GM23338 (cell line): ENCODE data around the gene CYCS. TPM values are rescaled to one million over a fixed set of nuclear protein-coding genes. Genes with fewer than 3 reads are reported as not detected.

Experiments
- ATAC-seq: fragments of 200-7000 bp; cut with Tn5 transposase; 3 replicates; pipeline ENCODE4 v1.9.1; 2020
- DNase-seq: peaks from one replicate; pipeline ENCODE4 v3.0.0-alpha.2; 2015; ENCODE audit warnings: low spot score
- H2AFZ ChIP-seq: fragments of 200-600 bp; sonication (generic); 2 replicates; pipeline ENCODE4 v1.8.0; 2016; ENCODE audit warnings: antibody characterized with exemption, mild to moderate bottlenecking, moderate library complexity
- H3F3A ChIP-seq: fragments of 200-600 bp; sonication (generic); replicated peaks from 2 replicates; pipeline ENCODE4 v1.8.0; 2017; ENCODE audit warnings: antibody characterized with exemption, mixed run types, low read depth
- H3K27ac ChIP-seq: fragments of 200-600 bp; sonication (generic); 2 replicates; pipeline ENCODE4 v1.6.1; 2016; ENCODE audit warnings: low read depth
- H3K27me3 ChIP-seq: fragments of 200-600 bp; sonication (generic); 2 replicates; pipeline ENCODE4 v1.8.0; 2016; ENCODE audit warnings: mild to moderate bottlenecking, mixed run types, moderate library complexity; ENCODE audit not compliant: insufficient read depth
- H3K36me3 ChIP-seq: fragments of 200-600 bp; sonication (generic); 2 replicates; pipeline ENCODE4 v1.8.0; 2016; ENCODE audit warnings: mild to moderate bottlenecking; ENCODE audit not compliant: insufficient read depth
- H3K4me1 ChIP-seq: fragments of 200-600 bp; sonication (generic); 2 replicates; pipeline ENCODE4 v1.8.0; 2016; ENCODE audit warnings: mild to moderate bottlenecking, moderate library complexity; ENCODE audit not compliant: insufficient read depth
- H3K4me2 ChIP-seq: fragments of 200-600 bp; sonication (generic); 2 replicates; pipeline ENCODE4 v1.7.1; 2017; ENCODE audit warnings: mixed run types
- H3K4me3 ChIP-seq: fragments of 200-600 bp; sonication (generic); 2 replicates; pipeline ENCODE4 v1.6.1; 2016; ENCODE audit warnings: mixed run types
- H3K79me2 ChIP-seq: fragments of 200-600 bp; sonication (generic); replicated peaks from 2 replicates; pipeline ENCODE4 v1.8.0; 2017; ENCODE audit warnings: mild to moderate bottlenecking; ENCODE audit not compliant: insufficient read depth
- H3K9me2 ChIP-seq: fragments of 200-600 bp; sonication (generic); 2 replicates; pipeline ENCODE4 v1.8.0; 2017; ENCODE audit not compliant: insufficient read depth
- H4K20me1 ChIP-seq: fragments of 200-600 bp; sonication (generic); replicated peaks from 2 replicates; pipeline ENCODE4 v1.8.0; 2017; ENCODE audit warnings: mild to moderate bottlenecking; ENCODE audit not compliant: insufficient read depth
- H3K27ac Mint-ChIP-seq: 2 replicates; pipeline ENCODE4 v1.8.0; 2020; ENCODE audit warnings: inconsistent platforms, mild to moderate bottlenecking, moderate library complexity, mixed read lengths
- H3K27me3 Mint-ChIP-seq: 3 replicates; pipeline ENCODE4 v1.8.0; 2022; ENCODE audit warnings: low read depth, mild to moderate bottlenecking, moderate library complexity, mixed read lengths, inconsistent platforms; ENCODE audit not compliant: insufficient read depth, poor library complexity
- H3K36me3 Mint-ChIP-seq: 3 replicates; pipeline ENCODE4 v1.8.0; 2021; ENCODE audit warnings: low read depth, mild to moderate bottlenecking, inconsistent platforms, moderate library complexity, mixed read lengths
- H3K4me1 Mint-ChIP-seq: 3 replicates; pipeline ENCODE4 v1.8.0; 2020; ENCODE audit warnings: mild to moderate bottlenecking, inconsistent platforms, mixed read lengths
- H3K4me3 Mint-ChIP-seq: 3 replicates; pipeline ENCODE4 v1.8.0; 2021; ENCODE audit warnings: moderate library complexity, mild to moderate bottlenecking, inconsistent platforms, mixed read lengths
- H3K9me3 Mint-ChIP-seq: 3 replicates; pipeline ENCODE4 v1.8.0; 2020; ENCODE audit warnings: moderate library complexity, mild to moderate bottlenecking, inconsistent platforms, mixed read lengths
- polyA plus RNA-seq: library from polyadenylated mRNA; unstranded; fragments of >200 nt; fragmentation: Nextera tagmentation; extraction: Ambion mirVana; gene quantifications from 2 replicates; pipeline ENCODE4 v1.2.1, GENCODE V29; 2016
- total RNA-seq: library from RNA; depleted of rRNA; stranded (reverse); fragments of >200 nt; shearing (Covaris generic); gene quantifications from 2 replicates; pipeline ENCODE4 v1.2.3, GENCODE V29; 2014
- TF ChIP-seq, protein P1 (sequence below): fragments of 250-450 bp; sonication (Bioruptor Pico); IDR thresholded peaks from 2 replicates; pipeline ENCODE4 v1.5.0; 2020; ENCODE audit warnings: mild to moderate bottlenecking, moderate library complexity
- TF ChIP-seq, protein P2 (sequence below), 2 experiments: fragments of 200-600 bp in 1 of 2; sonication (generic) in 1 of 2; conservative IDR thresholded peaks; 2 replicates each; pipeline versions ENCODE4 v1.5.1 to v1.6.1; 2016 to 2017; ENCODE audit warnings: antibody characterized with exemption in 2 of 2, low read depth in 2 of 2, mild to moderate bottlenecking in 2 of 2, moderate library complexity in 1 of 2

The CYCS gene
- total and polyA plus RNA-seq, 2 experiments from 2014 or later, result 131 to 468 TPM

DNA sequence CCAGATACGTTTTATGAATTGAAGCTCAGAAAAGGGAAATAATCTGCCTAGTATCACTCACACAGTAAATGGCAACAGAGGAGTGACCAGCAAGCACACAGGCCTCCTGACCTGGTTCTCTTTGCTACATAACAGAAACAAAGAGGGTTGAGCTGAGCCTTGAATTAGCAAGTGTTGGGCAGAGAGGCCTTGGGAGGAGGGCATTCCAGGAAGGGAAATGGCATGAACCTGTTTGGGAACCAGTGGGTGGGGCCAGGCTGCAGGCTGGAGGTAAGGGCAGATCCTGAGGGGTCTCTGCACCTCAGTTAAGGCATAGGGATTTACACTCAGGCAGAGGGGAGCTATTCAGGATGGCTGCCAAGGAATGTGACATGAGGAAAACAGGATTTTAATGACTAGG lies 24.8 kb upstream of the CYCS start (continued):
- TF ChIP-seq, protein P1, sequence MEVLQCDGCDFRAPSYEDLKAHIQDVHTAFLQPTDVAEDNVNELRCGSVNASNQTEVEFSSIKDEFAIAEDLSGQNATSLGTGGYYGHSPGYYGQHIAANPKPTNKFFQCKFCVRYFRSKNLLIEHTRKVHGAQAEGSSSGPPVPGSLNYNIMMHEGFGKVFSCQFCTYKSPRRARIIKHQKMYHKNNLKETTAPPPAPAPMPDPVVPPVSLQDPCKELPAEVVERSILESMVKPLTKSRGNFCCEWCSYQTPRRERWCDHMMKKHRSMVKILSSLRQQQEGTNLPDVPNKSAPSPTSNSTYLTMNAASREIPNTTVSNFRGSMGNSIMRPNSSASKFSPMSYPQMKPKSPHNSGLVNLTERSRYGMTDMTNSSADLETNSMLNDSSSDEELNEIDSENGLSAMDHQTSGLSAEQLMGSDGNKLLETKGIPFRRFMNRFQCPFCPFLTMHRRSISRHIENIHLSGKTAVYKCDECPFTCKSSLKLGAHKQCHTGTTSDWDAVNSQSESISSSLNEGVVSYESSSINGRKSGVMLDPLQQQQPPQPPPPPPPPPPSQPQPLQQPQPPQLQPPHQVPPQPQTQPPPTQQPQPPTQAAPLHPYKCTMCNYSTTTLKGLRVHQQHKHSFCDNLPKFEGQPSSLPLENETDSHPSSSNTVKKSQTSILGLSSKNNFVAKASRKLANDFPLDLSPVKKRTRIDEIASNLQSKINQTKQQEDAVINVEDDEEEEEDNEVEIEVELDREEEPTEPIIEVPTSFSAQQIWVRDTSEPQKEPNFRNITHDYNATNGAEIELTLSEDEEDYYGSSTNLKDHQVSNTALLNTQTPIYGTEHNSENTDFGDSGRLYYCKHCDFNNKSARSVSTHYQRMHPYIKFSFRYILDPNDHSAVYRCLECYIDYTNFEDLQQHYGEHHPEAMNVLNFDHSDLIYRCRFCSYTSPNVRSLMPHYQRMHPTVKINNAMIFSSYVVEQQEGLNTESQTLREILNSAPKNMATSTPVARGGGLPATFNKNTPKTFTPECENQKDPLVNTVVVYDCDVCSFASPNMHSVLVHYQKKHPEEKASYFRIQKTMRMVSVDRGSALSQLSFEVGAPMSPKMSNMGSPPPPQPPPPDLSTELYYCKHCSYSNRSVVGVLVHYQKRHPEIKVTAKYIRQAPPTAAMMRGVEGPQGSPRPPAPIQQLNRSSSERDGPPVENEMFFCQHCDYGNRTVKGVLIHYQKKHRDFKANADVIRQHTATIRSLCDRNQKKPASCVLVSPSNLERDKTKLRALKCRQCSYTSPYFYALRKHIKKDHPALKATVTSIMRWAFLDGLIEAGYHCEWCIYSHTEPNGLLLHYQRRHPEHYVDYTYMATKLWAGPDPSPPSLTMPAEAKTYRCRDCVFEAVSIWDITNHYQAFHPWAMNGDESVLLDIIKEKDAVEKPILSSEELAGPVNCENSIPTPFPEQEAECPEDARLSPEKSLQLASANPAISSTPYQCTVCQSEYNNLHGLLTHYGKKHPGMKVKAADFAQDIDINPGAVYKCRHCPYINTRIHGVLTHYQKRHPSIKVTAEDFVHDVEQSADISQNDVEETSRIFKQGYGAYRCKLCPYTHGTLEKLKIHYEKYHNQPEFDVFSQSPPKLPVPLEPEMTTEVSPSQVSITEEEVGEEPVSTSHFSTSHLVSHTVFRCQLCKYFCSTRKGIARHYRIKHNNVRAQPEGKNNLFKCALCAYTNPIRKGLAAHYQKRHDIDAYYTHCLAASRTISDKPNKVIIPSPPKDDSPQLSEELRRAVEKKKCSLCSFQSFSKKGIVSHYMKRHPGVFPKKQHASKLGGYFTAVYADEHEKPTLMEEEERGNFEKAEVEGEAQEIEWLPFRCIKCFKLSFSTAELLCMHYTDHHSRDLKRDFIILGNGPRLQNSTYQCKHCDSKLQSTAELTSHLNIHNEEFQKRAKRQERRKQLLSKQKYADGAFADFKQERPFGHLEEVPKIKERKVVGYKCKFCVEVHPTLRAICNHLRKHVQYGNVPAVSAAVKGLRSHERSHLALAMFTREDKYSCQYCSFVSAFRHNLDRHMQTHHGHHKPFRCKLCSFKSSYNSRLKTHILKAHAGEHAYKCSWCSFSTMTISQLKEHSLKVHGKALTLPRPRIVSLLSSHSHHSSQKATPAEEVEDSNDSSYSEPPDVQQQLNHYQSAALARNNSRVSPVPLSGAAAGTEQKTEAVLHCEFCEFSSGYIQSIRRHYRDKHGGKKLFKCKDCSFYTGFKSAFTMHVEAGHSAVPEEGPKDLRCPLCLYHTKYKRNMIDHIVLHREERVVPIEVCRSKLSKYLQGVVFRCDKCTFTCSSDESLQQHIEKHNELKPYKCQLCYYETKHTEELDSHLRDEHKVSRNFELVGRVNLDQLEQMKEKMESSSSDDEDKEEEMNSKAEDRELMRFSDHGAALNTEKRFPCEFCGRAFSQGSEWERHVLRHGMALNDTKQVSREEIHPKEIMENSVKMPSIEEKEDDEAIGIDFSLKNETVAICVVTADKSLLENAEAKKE (CRISPR knock-in tag), result peak; percentile 39; the same call in 1 of the 2 replicates

DNA sequence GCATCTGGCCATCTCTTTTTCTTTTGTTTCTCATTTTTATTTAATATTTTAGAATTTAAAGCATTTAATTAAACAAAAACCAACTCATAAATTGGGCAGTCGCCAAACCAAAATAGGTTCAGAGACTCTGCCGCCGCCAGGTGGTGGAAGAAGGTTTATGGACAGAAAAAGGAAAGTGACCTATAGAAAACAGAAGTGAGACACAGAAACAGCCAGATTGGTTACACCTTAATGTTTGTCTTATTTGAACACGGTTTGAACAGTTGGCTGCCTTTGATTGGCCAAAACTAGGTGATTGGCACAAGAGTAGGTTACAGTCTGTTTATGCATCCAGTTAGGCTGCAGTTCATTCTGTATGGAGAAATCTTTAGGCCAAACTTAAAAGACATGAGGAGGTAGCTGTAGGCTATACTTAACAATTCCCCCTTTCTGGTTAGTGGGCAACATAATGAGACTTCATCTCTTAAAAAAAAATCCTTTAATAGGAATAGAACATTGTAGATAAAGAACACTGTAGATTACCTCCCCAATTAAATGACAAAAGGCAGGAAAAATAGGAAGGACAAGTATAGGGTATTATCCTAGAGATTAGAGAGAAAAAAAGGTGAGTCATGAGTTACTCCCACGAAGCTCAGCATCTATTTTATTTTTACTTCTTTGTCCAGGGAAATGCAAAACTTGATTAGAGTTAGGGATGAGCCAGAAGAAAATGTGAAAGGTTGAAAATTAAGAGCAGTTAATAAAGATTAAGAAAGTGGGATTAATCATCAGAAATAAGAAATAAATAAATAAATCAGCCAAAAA lies 23.9 kb upstream of the CYCS start:
- Histone ChIP-seq H3K27ac (no peak overlapping the region; the same call in 1 of the 2 replicates), H2AFZ (no peak overlapping the region), H3K4me2 (peak overlapping the region; percentile 24), H3K79me2 (no peaks in the 10 kb centered on the region), H3K4me3 (no peak overlapping the region), H3K36me3 (no peaks in the 10 kb centered on the region), H3K4me1 (peaks cover 15% of the 10 kb centered on the region), H3F3A (no peaks in the 10 kb centered on the region), H3K27me3 (no peaks in the 10 kb centered on the region), H3K9me2 (no peaks in the 10 kb centered on the region), H4K20me1 (no peaks in the 10 kb centered on the region)
- Mint-ChIP-seq H3K4me3 (no peak overlapping the region), H3K27ac (peak overlapping the region; percentile 70), H3K9me3 (no peaks in the 10 kb centered on the region), H3K4me1 (peaks cover 20% of the 10 kb centered on the region), H3K27me3 (no peaks in the 10 kb centered on the region), H3K36me3 (no peaks in the 10 kb centered on the region)
- DNase-seq, result peak; percentile 27
- TF ChIP-seq, protein P2, sequence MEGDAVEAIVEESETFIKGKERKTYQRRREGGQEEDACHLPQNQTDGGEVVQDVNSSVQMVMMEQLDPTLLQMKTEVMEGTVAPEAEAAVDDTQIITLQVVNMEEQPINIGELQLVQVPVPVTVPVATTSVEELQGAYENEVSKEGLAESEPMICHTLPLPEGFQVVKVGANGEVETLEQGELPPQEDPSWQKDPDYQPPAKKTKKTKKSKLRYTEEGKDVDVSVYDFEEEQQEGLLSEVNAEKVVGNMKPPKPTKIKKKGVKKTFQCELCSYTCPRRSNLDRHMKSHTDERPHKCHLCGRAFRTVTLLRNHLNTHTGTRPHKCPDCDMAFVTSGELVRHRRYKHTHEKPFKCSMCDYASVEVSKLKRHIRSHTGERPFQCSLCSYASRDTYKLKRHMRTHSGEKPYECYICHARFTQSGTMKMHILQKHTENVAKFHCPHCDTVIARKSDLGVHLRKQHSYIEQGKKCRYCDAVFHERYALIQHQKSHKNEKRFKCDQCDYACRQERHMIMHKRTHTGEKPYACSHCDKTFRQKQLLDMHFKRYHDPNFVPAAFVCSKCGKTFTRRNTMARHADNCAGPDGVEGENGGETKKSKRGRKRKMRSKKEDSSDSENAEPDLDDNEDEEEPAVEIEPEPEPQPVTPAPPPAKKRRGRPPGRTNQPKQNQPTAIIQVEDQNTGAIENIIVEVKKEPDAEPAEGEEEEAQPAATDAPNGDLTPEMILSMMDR (conservative IDR thresholded peaks at IDR 0.05; ENCODE audit: low read depth in 2 of 2), result peak; percentile 18 to 43; a peak in 3 of 4 replicates
- TF ChIP-seq, protein P1 (CRISPR knock-in tag), result no peak
- no peak for ATAC-seq
